DMS153 treated with DMSO at 0.1 percent for 48 hours (cell line): ENCODE measurements around the gene XRCC6.
"Not testable (repeated sequence)": the region's sequence is repeated elsewhere in the genome, so short reads cannot be mapped to it uniquely, and the experiment has no call there.

Experiments used
- DNase-seq: peaks from one replicate; lab custom pipeline; 2025; ENCODE audit not compliant: unreplicated experiment; lab: John Stamatoyannopoulos, UW

The XRCC6 gene

GRCh38 chr22:41648432-41648831 lies 27.3 kb downstream of the XRCC6 start:
- DNase-seq, result no peak

- DNase-seq, result no peak
These were observed 29.1 kb downstream of the XRCC6 start for GRCh38 chr22:41650229-41650628.

GRCh38 chr22:41650821-41651220 lies 29.7 kb downstream of the XRCC6 start:
- no peak for DNase-seq

- DNase-seq, result no peak
These were observed 33.2 kb downstream of the XRCC6 start for GRCh38 chr22:41654322-41654721.

- no peak for DNase-seq
These were observed 35.5 kb downstream of the XRCC6 start for GRCh38 chr22:41656556-41656955.

- no peak for DNase-seq
These were observed 36.6 kb downstream of the XRCC6 start for GRCh38 chr22:41657709-41658108.

- DNase-seq, result no peak
These were observed 37.8 kb downstream of the XRCC6 start for GRCh38 chr22:41658869-41659268.

GRCh38 chr22:41659941-41660340 lies 38.8 kb downstream of the XRCC6 start:
- DNase-seq, result no peak

- no peak for DNase-seq
These were observed 39.3 kb downstream of the XRCC6 start for GRCh38 chr22:41660416-41660815.

- DNase-seq, result no peak
These were observed 40.0 kb downstream of the XRCC6 start for GRCh38 chr22:41661088-41661487.

- DNase-seq, result no peak
These were observed 40.6 kb downstream of the XRCC6 start for GRCh38 chr22:41661713-41662112.

- DNase-seq, result not testable (repeated sequence)
These were observed 42.5 kb downstream of the XRCC6 start for GRCh38 chr22:41663594-41663993.

GRCh38 chr22:41664490-41664889 lies 43.4 kb downstream of the XRCC6 start:
- no peak for DNase-seq

- no peak for DNase-seq
These were observed 43.9 kb downstream of the XRCC6 start for GRCh38 chr22:41664951-41665350.

- no peak for DNase-seq
These were observed 48.1 kb downstream of the XRCC6 start for GRCh38 chr22:41668971-41669911.

- DNase-seq, result not testable (repeated sequence)
These were observed 51.0 kb downstream of the XRCC6 start for GRCh38 chr22:41672096-41672495.

- no peak for DNase-seq
These were observed 51.9 kb downstream of the XRCC6 start for GRCh38 chr22:41672780-41673509.

- no peak for DNase-seq
These were observed 53.8 kb downstream of the XRCC6 start for GRCh38 chr22:41674846-41675340.

- DNase-seq, result no peak
These were observed 55.0 kb downstream of the XRCC6 start for GRCh38 chr22:41676134-41676533.

- no peak for DNase-seq
These were observed 60.5 kb downstream of the XRCC6 start for GRCh38 chr22:41681616-41682015.

GRCh38 chr22:41682033-41682807 lies 61.1 kb downstream of the XRCC6 start:
- DNase-seq, result peak; percentile 51
